Esophagus muscularis mucosa (tissue), 3 donors: ENCODE measurements around the gene GTF3C1.

Experiments
- POLR2A ChIP-seq: fragments of 450-650 bp; IDR thresholded peaks from one replicate; pipeline ENCODE4 v1.6.1; 2017; ENCODE audit warnings: antibody characterized with exemption, moderate library complexity, mild to moderate bottlenecking, low read depth
- POLR2AphosphoS5 ChIP-seq, 2 donors: sonication (generic); formaldehyde crosslinking; IDR thresholded peaks; one replicate each; pipeline ENCODE4 v1.6.1; 2017; ENCODE audit warnings: antibody characterized with exemption in 2 of 2
- TF ChIP-seq, protein P1 (sequence below), 3 experiments: fragments of 200-600 bp in 2 of 3; fragments of 450-650 bp in 1 of 3; sonication (generic) in 2 of 3; IDR thresholded peaks; one replicate each; pipeline ENCODE4 v1.5.1; 2017 to 2019; ENCODE audit warnings: antibody characterized with exemption in 3 of 3, mild to moderate bottlenecking in 2 of 3, moderate library complexity in 1 of 3

DNA sequence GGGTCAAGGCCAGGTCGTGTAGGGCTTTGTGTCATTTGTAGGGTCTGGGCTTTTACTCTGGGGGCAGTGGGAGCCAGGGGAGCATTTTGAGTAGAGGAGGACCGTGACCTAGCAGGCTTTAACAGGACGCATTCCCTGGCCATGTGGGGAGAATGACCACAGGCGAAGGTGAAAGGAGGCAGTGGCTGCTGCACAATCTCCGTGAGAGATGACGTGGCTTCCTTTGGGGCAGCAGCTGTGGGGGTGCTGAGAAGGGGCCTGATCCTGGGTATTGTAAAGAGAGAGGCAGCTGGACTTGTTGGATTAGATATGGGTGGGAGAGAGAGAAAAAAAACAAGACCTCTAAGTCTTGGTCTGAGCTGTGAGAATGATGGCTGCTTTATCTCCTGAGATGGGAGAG is 46.3 kb upstream of the GTF3C1 start:
- TF ChIP-seq, protein P1, sequence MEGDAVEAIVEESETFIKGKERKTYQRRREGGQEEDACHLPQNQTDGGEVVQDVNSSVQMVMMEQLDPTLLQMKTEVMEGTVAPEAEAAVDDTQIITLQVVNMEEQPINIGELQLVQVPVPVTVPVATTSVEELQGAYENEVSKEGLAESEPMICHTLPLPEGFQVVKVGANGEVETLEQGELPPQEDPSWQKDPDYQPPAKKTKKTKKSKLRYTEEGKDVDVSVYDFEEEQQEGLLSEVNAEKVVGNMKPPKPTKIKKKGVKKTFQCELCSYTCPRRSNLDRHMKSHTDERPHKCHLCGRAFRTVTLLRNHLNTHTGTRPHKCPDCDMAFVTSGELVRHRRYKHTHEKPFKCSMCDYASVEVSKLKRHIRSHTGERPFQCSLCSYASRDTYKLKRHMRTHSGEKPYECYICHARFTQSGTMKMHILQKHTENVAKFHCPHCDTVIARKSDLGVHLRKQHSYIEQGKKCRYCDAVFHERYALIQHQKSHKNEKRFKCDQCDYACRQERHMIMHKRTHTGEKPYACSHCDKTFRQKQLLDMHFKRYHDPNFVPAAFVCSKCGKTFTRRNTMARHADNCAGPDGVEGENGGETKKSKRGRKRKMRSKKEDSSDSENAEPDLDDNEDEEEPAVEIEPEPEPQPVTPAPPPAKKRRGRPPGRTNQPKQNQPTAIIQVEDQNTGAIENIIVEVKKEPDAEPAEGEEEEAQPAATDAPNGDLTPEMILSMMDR (IDR thresholded peaks at IDR 0.05), result no peak
- no peak for TF ChIP-seq POLR2A
- no peak for TF ChIP-seq POLR2AphosphoS5 (IDR thresholded peaks at IDR 0.05)
